ENCODE data around the gene FXYD2.

Gene FXYD2

GRCh38 chr11:117805045-117805444, 19.5 kb downstream of the FXYD2 start:
- DNase-seq (ENCODE audit: low read depth in 2 of 3, low spot score in 2 of 3), result no peak

DNA sequence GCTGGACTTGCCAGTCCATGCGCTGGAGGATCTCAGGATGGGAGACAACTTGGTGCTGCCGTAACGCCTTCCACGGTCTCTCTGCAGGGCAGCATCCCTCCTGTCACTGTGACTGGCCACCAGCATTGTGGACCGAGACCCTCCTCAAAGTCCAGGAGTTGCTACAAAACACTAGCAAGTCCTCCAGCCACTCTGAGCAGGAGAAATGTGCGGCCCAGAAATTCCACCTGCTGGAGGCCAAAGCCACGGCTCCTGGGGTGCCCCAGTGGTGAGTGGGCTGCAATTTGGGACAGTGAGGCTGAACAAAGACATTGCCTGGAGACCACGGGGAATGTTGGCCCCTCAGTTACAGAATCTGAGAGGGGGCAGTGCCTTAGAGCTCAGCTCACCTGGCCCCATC, 20.6 kb downstream of the FXYD2 start:
- no peak for DNase-seq (ENCODE audit: low read depth in 2 of 3, low spot score in 2 of 3)

DNA sequence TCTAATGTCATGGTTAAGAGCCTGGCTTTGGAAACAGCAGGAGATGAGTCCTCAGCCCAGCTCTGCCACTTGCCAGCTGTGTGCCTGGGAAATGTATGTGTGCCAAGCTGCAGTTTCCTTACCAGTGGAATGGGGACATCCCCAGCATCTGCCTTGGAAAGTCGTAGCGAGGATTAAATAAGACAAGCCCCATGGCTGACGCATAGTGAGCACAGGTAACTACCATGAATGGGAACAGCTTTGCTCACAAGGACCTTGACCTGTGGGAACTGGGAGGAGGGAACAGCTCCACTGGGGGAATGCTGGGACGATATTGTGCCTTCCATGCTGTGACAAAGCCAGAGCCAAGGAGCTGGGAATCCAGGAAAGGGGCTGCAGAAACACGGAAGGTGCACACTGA, 24.9 kb downstream of the FXYD2 start:
- no peak for DNase-seq (ENCODE audit: low read depth in 2 of 3, low spot score in 2 of 3)

DNA sequence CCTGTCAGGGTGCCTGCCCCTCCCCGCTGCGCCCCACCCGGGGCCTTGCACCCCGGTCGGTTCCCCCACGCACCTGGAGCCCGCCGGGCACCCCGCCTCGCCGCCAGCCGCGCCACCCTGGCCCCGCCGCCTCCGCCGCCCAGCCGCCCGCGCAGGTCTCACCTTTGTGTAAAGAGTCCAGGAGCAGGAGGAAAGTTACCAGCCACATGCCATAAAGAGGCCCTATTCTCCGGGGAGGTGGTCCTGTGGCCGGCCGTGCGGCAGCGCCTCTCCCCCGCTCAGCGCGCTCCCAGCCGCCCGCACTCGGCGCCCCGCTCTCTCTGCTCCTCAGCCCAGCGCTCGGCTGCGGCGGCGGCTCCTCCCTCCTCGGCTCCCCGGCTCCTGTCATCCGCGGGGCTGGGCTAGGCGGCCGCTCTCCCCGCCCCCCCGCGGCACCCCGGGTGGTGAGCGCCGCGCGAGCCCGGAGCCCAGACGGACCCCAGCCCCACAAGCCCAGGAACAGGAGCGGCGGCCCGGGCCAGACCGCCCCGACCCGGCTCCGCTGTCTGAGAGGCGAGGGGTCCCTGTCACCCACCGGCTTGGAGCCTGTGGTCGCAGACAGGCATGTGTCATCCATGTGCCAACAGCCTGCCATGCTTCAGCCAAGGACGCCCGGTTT, 27.5 kb downstream of the FXYD2 start, which contains the start of gene DSCAML1:
Gene DSCAML1 (minus strand): TSS at position 345 of the 658 bp plus-strand sequence. CDS start 137 bp downstream, at position 208.
- DNase-seq (ENCODE audit: low read depth in 2 of 3, low spot score in 2 of 3), result no peak

DNA sequence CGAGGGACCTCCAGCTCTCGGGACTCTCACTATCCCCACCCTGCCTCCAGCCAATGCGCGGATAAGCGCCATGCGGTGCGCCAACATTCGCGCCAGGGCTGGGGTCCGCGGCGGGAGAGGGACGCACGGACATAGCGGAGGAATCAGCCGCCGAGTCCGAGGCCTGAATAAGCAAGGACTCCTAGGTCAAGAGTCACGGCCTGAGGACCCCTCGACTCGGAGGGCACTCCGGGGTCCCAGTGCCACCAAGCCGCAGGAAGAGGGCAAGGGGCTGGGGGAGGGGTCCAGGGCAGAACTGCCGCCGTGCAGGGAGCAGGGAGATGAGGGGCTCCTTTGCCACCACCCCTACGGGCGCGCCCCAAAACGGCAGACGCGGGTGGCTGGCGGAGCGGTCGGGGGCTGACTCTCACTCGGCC, 28.1 kb downstream of the FXYD2 start:
- DNase-seq (ENCODE audit: low read depth in 2 of 3, low spot score in 2 of 3), result no peak

DNA sequence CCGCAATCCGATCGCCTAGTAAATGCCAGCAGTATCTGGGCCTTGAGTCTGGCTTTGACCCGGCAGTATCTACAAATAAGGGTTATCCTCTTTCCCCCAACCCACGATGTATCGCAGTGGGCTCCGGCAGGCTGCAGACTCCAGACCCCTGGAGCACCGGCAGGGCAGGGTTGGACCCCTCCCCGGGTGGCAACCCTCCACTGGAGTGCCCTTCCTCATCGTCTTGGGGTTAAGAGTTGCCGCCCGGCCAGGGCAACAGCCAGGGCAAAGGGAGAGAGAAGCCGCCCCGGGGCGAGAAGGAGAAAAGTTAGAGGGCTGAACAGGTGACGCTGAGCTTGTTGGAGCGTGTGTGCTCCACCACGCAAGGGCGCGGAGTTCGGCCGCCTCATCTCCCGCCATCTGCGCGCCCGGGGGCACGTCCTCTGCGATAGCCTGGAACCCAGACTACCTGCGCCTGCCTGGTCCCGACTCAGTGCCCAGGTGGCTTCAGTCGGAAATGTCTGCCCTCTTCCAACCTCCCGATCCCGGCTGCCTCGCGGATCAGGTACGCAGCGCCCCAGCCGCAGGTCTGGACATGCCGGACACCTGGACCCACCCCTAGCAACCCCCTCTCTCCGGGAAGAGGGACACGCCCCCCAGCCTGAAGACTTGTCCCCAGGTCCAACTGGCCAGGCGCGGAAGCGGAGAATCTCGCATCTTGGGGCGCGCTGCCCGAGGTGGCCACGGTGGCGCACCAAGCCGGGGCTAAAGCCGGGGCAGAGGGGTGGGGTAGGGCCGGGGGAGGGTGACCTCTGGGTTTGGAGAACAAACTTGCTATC, 28.7 kb downstream of the FXYD2 start:
- no peak for DNase-seq (ENCODE audit: low read depth in 2 of 3, low spot score in 2 of 3)

- no peak for DNase-seq (ENCODE audit: low read depth in 2 of 3, low spot score in 2 of 3)
Observed at GRCh38 chr11:117794772-117795629, 29.5 kb downstream of the FXYD2 start.

GRCh38 chr11:117794135-117794534, 30.4 kb downstream of the FXYD2 start:
- no peak for DNase-seq (ENCODE audit: low read depth in 2 of 3, low spot score in 2 of 3)

DNA sequence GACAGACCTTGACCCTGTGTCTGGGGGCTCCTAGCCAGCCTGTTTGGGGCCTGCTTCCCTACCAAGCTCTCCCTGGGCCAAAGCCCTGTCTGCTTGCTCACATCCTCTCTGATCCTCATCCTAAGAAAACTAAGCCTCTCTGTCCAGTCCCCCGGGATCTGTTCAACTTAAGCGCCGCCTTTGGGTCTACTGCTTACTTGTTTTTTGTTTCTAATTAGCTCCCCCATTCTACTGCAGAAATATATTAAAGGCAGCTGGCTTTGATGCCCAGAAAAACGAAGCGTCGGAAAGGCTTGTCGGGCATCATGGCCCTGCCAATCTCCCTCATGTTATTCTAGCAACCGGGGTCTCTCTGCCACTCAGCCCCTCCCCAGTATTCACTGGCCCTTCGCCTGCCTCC, 31.0 kb downstream of the FXYD2 start:
- DNase-seq (ENCODE audit: low read depth in 2 of 3, low spot score in 2 of 3), result no peak

DNA sequence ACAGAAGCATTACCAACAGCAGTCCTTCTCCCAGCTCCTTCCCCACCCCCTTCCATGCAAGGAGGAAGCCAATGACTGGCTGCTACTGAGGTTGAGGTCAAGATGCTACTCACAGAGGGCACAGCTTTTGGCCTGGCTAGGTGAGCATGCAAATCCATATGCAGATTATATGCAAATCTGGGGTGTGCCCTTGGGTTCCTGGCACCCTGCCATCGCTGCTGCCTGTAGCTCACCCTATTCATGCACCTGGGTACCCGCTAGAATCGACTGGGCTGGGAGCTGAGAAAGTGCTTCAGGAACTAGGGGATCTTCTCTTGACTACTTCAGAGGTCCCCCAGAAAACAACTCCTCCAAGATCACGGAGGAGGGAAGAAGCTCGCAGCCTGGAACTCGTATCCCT, 31.6 kb downstream of the FXYD2 start:
- no peak for DNase-seq (ENCODE audit: low read depth in 2 of 3, low spot score in 2 of 3)

DNA sequence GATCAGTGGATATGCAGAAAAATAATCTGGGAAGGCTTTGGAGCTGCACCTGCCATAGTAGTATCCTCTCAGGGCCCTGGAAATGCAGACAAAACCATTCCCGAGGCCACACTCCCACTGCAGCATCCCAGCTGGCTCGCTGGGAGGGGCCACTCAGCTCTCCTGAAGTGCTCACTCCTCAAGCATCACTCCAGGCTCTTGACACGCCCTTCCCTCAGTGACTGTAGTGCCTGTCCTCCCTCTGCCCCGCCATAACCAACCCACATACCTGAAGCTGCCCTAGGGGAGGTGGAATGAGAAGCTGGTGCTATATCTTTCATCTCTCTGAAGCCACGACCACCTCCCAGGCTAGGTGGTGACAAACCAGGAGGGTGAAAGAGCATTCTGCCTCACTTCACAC, 32.3 kb downstream of the FXYD2 start:
- DNase-seq (ENCODE audit: low read depth in 2 of 3, low spot score in 2 of 3), result no peak

DNA sequence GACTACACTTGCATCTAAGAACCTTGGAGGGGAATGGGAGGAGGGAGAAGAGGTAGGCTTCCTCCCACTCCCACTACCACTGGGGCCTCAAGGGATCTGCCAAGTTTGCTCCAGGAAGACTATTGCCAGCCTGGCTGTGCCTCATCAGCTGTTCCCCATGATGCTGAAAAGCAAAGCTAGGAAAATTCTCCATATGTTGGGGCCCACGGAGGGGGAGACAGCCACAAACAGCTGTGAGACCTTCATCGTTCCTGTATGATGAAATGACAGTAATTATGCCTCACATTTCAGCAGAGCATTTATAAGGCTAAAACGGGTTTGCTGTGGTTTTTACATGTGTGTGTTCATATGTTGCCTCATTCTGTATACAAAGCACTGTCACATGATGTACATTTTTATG, 34.3 kb downstream of the FXYD2 start:
- DNase-seq (ENCODE audit: low read depth in 2 of 3, low spot score in 2 of 3), result no peak

GRCh38 chr11:117789241-117789640, 35.3 kb downstream of the FXYD2 start:
- no peak for DNase-seq (ENCODE audit: low read depth in 2 of 3, low spot score in 2 of 3)

- no peak for DNase-seq (ENCODE audit: low read depth in 2 of 3, low spot score in 2 of 3)
Observed at GRCh38 chr11:117786135-117786870, 38.2 kb downstream of the FXYD2 start.

- no peak for DNase-seq (ENCODE audit: low read depth in 2 of 3, low spot score in 2 of 3)
Observed at GRCh38 chr11:117782101-117782500, 42.4 kb downstream of the FXYD2 start.

- DNase-seq (ENCODE audit: low read depth in 2 of 3, low spot score in 2 of 3), result no peak
Observed at GRCh38 chr11:117781627-117782026, 42.9 kb downstream of the FXYD2 start.

GRCh38 chr11:117780456-117780855, 44.1 kb downstream of the FXYD2 start:
- DNase-seq (ENCODE audit: low read depth in 2 of 3, low spot score in 2 of 3), result no peak

GRCh38 chr11:117774553-117774952, 50.0 kb downstream of the FXYD2 start:
- no peak for DNase-seq (ENCODE audit: low read depth in 2 of 3, low spot score in 2 of 3)

DNA sequence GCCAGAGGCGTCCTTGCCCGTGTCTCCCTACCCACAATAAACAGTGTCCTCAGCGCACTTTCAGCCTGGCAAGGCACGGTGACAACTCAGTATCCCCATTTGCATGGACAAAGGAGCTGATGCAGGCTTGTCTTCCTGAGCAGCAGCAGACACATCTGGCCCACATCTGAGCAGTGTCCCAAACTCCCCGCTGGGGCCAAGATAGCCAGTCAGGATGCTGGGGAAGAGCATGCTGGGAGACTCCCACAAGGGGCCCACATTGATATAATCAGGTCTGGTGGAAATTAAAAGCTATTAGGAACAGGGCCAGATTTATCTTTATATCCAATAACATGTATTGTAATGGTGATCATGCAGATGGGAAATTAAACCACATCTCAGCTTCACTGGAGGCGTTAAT, 52.2 kb downstream of the FXYD2 start:
- no peak for DNase-seq (ENCODE audit: low read depth in 2 of 3, low spot score in 2 of 3)

GRCh38 chr11:117771841-117772240, 52.7 kb downstream of the FXYD2 start:
- no peak for DNase-seq (ENCODE audit: low read depth in 2 of 3, low spot score in 2 of 3)

- DNase-seq (ENCODE audit: low read depth in 2 of 3, low spot score in 2 of 3), result no peak
Observed at GRCh38 chr11:117771197-117771596, 53.3 kb downstream of the FXYD2 start.
